Right lobe of liver (tissue), 6 donors: Measurements from ENCODE around the gene CLDN20. TPM values are rescaled to one million over a fixed set of nuclear protein-coding genes. Genes with fewer than 3 reads are reported as not detected.

Experiments
- ATAC-seq, 4 donors: fragments of 200-7000 bp; cut with Tn5 transposase; one replicate each; pipeline ENCODE4 v1.9.1; 2020; ENCODE audit warnings: mild to moderate bottlenecking in 4 of 4, moderate library complexity in 4 of 4
- DNase-seq, 3 donors: peaks; one replicate each; pipeline ENCODE4 v3.0.0-alpha.2; 2020
- H3K27ac ChIP-seq, 3 donors: fragments of 200-600 bp; one replicate each; pipeline ENCODE4 v1.8.0; 2022
- H3K27me3 ChIP-seq, 2 donors: fragments of 200-600 bp; one replicate each; pipeline ENCODE4 v1.8.0; 2022
- H3K36me3 ChIP-seq, 4 donors: fragments of 200-600 bp; sonication (generic) in 1 of 4; one replicate each; pipeline versions ENCODE4 v1.5.1 to v1.8.0; 2017 to 2022; ENCODE audit warnings: control low read depth in 1 of 4
- H3K4me1 ChIP-seq, 4 donors: fragments of 200-600 bp; sonication (generic) in 1 of 4; one replicate each; pipeline versions ENCODE4 v1.5.1 to v1.8.0; 2017 to 2022; ENCODE audit warnings: control low read depth in 1 of 4
- H3K4me3 ChIP-seq, 3 donors: fragments of 200-600 bp; one replicate each; pipeline ENCODE4 v1.8.0; 2022
- H3K9me3 ChIP-seq, 4 donors: fragments of 200-600 bp; sonication (generic) in 1 of 4; one replicate each; pipeline versions ENCODE4 v1.5.1 to v1.8.0; 2017 to 2022; ENCODE audit warnings: control low read depth in 1 of 4
- POLR2A ChIP-seq: fragments of 450-650 bp; IDR thresholded peaks from one replicate; pipeline ENCODE4 v1.6.1; 2017; ENCODE audit warnings: antibody characterized with exemption, mild to moderate bottlenecking
- WGBS: methylation state at CpG from one replicate; pipeline ENCODE4 v1.1.6; 2018; ENCODE audit warnings: low coverage, low lambda C conversion rate; ENCODE audit not compliant: insufficient coverage; ENCODE audit errors: missing lambda C conversion rate; 5-methylcytosine and 5-hydroxymethylcytosine counted together
- intact Hi-C, 2 donors: fragments of 100-400 bp; cut with DNase I; formaldehyde crosslinking; loops; one replicate each; pipeline versions ENCODE4 v1.11.2 to v1.14.1; 2022
- total RNA-seq, 6 experiments: library from RNA; depleted of rRNA in 2 of 6; stranded (reverse); fragments of >200 nt in 2 of 6; fragmentation: NEBNext Ultra II Directional in 3 of 6; extraction: Animal tissue kit (Norgen Biotek cat#: 25700) in 3 of 6; gene quantifications; one replicate each; pipeline versions ENCODE4 v1.1.0 to v1.2.4, GENCODE V29; 2016 to 2023
- TF ChIP-seq, protein P1 (sequence below), 4 donors: fragments of 200-600 bp in 3 of 4; fragments of 450-650 bp in 1 of 4; IDR thresholded peaks; one replicate each; pipeline versions ENCODE4 v1.5.1 to v1.8.0; 2016 to 2022; ENCODE audit warnings: antibody characterized with exemption in 4 of 4, mild to moderate bottlenecking in 2 of 4
- donor health status: DM: no; HTN: yes; CAD: no.
- donor health status: DM: no; HTN: no; CAD: no.
- donor health status: DM: no; HTN: no; CAD: no.
- donor health status: DM: no; HTN: yes; CAD: no.
- donor health status: DM: no; HTN: yes; CAD: no.

The CLDN20 gene
- total RNA-seq, 6 experiments from 2014 or later, result not detected

DNA sequence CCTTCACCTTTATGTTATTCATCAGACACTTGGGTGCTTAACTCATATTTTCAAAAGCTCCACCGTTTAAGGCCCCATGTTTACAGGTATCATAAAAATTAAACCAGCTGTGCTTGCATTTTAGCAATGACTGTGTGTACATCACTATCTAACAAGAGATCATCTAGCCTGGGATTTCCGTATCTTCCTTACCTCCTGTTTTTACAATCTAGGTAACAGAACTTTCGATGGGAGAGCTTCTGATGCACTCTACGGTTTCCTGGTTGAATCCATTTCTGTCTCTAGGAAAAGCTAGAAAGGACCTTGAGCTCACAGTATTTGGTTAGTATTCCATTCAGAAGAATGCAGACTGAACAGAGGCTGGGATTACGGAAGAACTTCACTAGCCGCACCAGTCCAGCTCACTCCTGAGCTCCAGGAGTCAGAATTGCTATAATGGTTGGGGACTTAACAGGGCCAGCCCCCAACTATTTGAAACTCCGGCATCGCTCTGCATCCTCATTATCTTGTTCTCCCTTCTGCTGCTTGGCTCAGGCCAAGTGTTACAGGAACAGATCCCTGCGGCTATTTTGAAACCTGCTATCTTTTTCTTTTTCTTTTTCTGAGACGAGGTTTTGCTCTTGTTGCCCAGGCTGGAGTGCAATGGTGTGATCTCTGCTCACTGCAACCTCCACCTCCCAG lies 13.0 kb upstream of the CLDN20 start:
- Histone ChIP-seq H3K27me3 (no peaks in the 10 kb centered on the region), H3K4me3 (no peak overlapping the region), H3K27ac (no peak overlapping the region), H3K36me3 (peaks cover 0 to 12% (median 4%) of the 10 kb centered on the region in 4 donors), H3K9me3 (no peaks in the 10 kb centered on the region), H3K4me1 (no peaks in the 10 kb centered on the region)
- TF ChIP-seq POLR2A, result no peak
- TF ChIP-seq, protein P1, sequence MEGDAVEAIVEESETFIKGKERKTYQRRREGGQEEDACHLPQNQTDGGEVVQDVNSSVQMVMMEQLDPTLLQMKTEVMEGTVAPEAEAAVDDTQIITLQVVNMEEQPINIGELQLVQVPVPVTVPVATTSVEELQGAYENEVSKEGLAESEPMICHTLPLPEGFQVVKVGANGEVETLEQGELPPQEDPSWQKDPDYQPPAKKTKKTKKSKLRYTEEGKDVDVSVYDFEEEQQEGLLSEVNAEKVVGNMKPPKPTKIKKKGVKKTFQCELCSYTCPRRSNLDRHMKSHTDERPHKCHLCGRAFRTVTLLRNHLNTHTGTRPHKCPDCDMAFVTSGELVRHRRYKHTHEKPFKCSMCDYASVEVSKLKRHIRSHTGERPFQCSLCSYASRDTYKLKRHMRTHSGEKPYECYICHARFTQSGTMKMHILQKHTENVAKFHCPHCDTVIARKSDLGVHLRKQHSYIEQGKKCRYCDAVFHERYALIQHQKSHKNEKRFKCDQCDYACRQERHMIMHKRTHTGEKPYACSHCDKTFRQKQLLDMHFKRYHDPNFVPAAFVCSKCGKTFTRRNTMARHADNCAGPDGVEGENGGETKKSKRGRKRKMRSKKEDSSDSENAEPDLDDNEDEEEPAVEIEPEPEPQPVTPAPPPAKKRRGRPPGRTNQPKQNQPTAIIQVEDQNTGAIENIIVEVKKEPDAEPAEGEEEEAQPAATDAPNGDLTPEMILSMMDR (IDR thresholded peaks at IDR 0.05), result no peak
- ATAC-seq, result no peak
- DNase-seq, result no peak
- WGBS, result 85% methylated on average over 6 of the region's 10 CpGs
- intact Hi-C loops, result no loop called here

DNA sequence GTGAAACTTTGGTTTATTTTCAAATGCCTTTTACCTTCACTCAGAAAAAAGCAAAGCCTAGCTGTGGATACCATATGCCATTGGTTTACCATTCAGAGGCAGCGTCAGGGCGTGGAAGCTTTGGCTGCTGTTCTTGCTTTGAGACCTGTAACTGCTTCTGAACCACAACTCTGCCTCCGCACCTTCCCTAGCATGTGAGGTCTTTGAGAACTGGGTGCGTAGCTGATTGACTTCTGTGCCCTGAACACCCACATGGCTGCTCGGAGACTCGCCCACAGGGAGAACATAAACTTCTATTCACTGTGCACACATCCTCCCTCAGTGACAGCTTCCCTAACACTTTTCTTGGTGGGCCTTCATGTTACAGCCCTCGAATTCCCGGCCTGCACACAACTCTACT lies 11.2 kb upstream of the CLDN20 start:
- Histone ChIP-seq H3K9me3 (no peaks in the 10 kb centered on the region), H3K36me3 (peaks cover 0 to 24% (median 10%) of the 10 kb centered on the region in 4 donors), H3K27ac (no peak overlapping the region), H3K27me3 (no peaks in the 10 kb centered on the region), H3K4me3 (no peak overlapping the region), H3K4me1 (no peaks in the 10 kb centered on the region)
- intact Hi-C loops, result no loop called here
- TF ChIP-seq POLR2A, result no peak
- TF ChIP-seq, protein P1 (IDR thresholded peaks at IDR 0.05), result no peak
- DNase-seq (no peak), ATAC-seq (no peak)
- WGBS, result 94% methylated on average over 5 of the region's 8 CpGs

DNA sequence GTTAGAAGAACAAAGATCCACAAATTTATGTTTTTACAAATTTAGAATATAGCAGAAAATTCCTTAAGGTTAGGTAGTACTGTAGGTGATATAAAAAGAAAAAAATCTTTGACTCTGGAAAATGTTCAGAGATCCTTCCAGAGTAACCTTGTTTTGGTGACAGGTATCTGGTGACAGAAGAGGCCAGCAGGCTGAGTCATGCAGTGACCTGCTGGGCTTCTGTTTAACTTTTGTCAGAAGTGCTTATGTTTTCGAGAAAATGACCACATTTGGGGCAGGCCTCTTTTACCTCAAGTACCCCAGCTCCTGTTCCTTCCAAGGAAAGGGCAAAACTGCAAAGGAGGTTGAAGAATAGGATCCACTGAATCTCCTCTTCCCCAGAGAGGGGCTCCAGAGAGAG lies 10.5 kb upstream of the CLDN20 start:
- Histone ChIP-seq H3K27me3 (no peaks in the 10 kb centered on the region), H3K36me3 (peaks cover 0 to 32% (median 14%) of the 10 kb centered on the region in 4 donors), H3K4me3 (no peak overlapping the region), H3K4me1 (no peaks in the 10 kb centered on the region), H3K9me3 (no peaks in the 10 kb centered on the region), H3K27ac (peak overlapping the region in 1 of 3 donors; percentile 29)
- peak in 1 of 4 donors; percentile 87 for ATAC-seq
- TF ChIP-seq, protein P1 (IDR thresholded peaks at IDR 0.05), result no peak
- TF ChIP-seq POLR2A, result no peak
- intact Hi-C loops, result no loop called here
- no peak for DNase-seq
- WGBS, result 29% methylated on average over 1 of the region's 1 CpG

DNA sequence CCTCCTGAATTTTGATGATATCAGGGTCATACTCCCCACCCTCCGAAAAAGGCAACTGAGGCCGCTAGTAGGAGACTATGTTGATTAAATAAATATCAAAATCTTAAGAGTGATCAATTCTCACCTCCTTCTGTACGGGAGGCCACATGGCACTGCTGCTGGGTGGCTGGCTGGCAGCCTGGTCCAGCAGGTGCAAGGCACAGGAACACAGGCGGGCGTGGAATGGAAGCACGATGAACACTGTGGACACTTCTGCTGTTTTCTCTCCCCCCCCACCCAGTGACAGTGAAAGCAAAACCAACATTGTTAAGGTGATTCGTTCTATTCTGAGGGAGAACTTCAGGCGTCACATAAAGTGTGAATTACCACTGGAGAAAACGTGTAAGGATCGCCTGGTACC lies 9.7 kb upstream of the CLDN20 start:
- intact Hi-C loops, result no loop called here
- no peaks in the 10 kb centered on the region for H3K4me1 ChIP-seq
- DNase-seq (no peak), ATAC-seq (peak in 1 of 4 donors; percentile 13)
- WGBS, result 88% methylated on average over 5 of the region's 10 CpGs
- no peak overlapping the region for H3K27ac ChIP-seq
- H3K36me3 ChIP-seq, result peaks cover 0 to 35% (median 15%) of the 10 kb centered on the region in 4 donors
- H3K27me3 ChIP-seq, result no peaks in the 10 kb centered on the region
- TF ChIP-seq, protein P1 (IDR thresholded peaks at IDR 0.05), result no peak
- no peak for TF ChIP-seq POLR2A
- no peaks in the 10 kb centered on the region for H3K9me3 ChIP-seq
- no peak overlapping the region for H3K4me3 ChIP-seq
